IMR-90 (cell line): ENCODE results near the gene RNASET2. TPM values are rescaled to one million over a fixed set of nuclear protein-coding genes. Genes with fewer than 3 reads are reported as not detected.

Experiments used
- ATAC-seq: fragments of 200-7000 bp; cut with Tn5 transposase; 2 replicates; pipeline ENCODE4 v1.9.1; 2020; ENCODE audit warnings: low read depth, mild to moderate bottlenecking, moderate library complexity
- BruUV-seq: library from RNA; stranded (reverse); fragments of 400-500 nt; replicated peaks from 2 replicates; lab custom pipeline; 2021; lab: Mats Ljungman, UMichigan
- CTCF ChIA-PET: fragments of 300-600 bp; formaldehyde crosslinking; extraction: SDS; loops from one replicate; lab custom pipeline; 2021; ENCODE audit warnings: antibody characterized with exemption; lab: Yijun Ruan, JAX
- POLR2A ChIA-PET: fragments of 300-600 bp; sonication (Branson Sonifier 250); formaldehyde crosslinking; loops from one replicate; lab custom pipeline; 2022; ENCODE audit warnings: antibody characterized with exemption; ENCODE audit not compliant: unreplicated experiment; lab: Charles Lee
- DNase-seq: peaks from one replicate; pipeline ENCODE4 v3.0.0; 2013
- H2AFZ ChIP-seq: replicated peaks from 2 replicates; pipeline ENCODE3; 2013; ENCODE audit warnings: low read length, mild to moderate bottlenecking; ENCODE audit not compliant: poor library complexity
- H2AK5ac ChIP-seq: 2 replicates; pipeline ENCODE4 v1.6.1; 2013; ENCODE audit warnings: low read depth, low read length, inconsistent platforms
- H2AK9ac ChIP-seq: replicated peaks from 2 replicates; pipeline ENCODE3; 2013; ENCODE audit warnings: mild to moderate bottlenecking, low read depth, low read length, moderate library complexity; ENCODE audit not compliant: poor library complexity
- H2BK120ac ChIP-seq: 2 replicates; pipeline ENCODE4 v1.6.1; 2013; ENCODE audit warnings: low read depth, low read length, inconsistent platforms
- H2BK15ac ChIP-seq: 3 replicates; pipeline ENCODE4 v1.6.1; 2013; ENCODE audit warnings: low read depth, low read length, inconsistent platforms
- H2BK20ac ChIP-seq: 2 replicates; pipeline ENCODE4 v1.6.1; 2013; ENCODE audit warnings: low read depth, mild to moderate bottlenecking, inconsistent platforms, low read length, moderate library complexity
- H2BK5ac ChIP-seq: 2 replicates; pipeline ENCODE4 v1.6.1; 2013; ENCODE audit warnings: mild to moderate bottlenecking, low read depth, low read length, inconsistent platforms; ENCODE audit not compliant: poor library complexity, severe bottlenecking
- H3K14ac ChIP-seq: replicated peaks from 2 replicates; pipeline ENCODE4 v1.6.1; 2013; ENCODE audit warnings: low read depth, low read length, inconsistent platforms
- H3K18ac ChIP-seq: 2 replicates; pipeline ENCODE4 v1.6.1; 2013; ENCODE audit warnings: low read depth, low read length, control low read depth
- H3K23ac ChIP-seq: 2 replicates; pipeline ENCODE4 v1.6.1; 2013; ENCODE audit warnings: low read depth, low read length, inconsistent platforms
- H3K27ac ChIP-seq: 2 replicates; pipeline ENCODE4 v1.5.1; 2013; ENCODE audit warnings: mild to moderate bottlenecking, control low read depth, low read length; ENCODE audit not compliant: insufficient read depth
- H3K27me3 ChIP-seq: 2 replicates; pipeline ENCODE4 v1.6.1; 2013; ENCODE audit warnings: low read length; ENCODE audit not compliant: control insufficient read depth, insufficient read depth
- H3K36me3 ChIP-seq: 2 replicates; pipeline ENCODE4 v1.6.1; 2013; ENCODE audit warnings: low read length, mixed read lengths; ENCODE audit not compliant: control insufficient read depth, insufficient read depth
- H3K4ac ChIP-seq: 2 replicates; pipeline ENCODE4 v1.6.1; 2013; ENCODE audit warnings: low read depth, low read length, inconsistent platforms
- H3K4me1 ChIP-seq: 2 replicates; pipeline ENCODE4 v1.6.1; 2013; ENCODE audit warnings: low read length, mixed read lengths; ENCODE audit not compliant: control insufficient read depth, insufficient read depth
- H3K4me2 ChIP-seq: 2 replicates; pipeline ENCODE4 v1.6.1; 2013; ENCODE audit warnings: low read depth, mild to moderate bottlenecking, control low read depth, low read length, moderate library complexity
- H3K4me3 ChIP-seq: 2 replicates; pipeline ENCODE4 v1.5.1; 2013; ENCODE audit warnings: low read depth, mild to moderate bottlenecking, control low read depth, low read length, moderate library complexity; ENCODE audit not compliant: insufficient read depth
- H3K56ac ChIP-seq: 2 replicates; pipeline ENCODE4 v1.6.1; 2013; ENCODE audit warnings: low read length, inconsistent platforms; ENCODE audit not compliant: insufficient read depth; ENCODE audit errors: extremely low read depth
- H3K79me1 ChIP-seq, 2 experiments: 2 replicates each; pipeline ENCODE4 v1.6.1; 2013; ENCODE audit warnings: low read length in 2 of 2, inconsistent platforms in 1 of 2, low read depth in 1 of 2
- H3K9ac ChIP-seq: 2 replicates; pipeline ENCODE4 v1.6.1; 2013; ENCODE audit warnings: low read depth, low read length, control low read depth
- H3K9me1 ChIP-seq: 2 replicates; pipeline ENCODE4 v1.6.1; 2013; ENCODE audit warnings: low read length, inconsistent platforms; ENCODE audit not compliant: insufficient read depth
- H3K9me3 ChIP-seq: 2 replicates; pipeline ENCODE4 v1.6.1; 2013; ENCODE audit warnings: low read length; ENCODE audit not compliant: control insufficient read depth, insufficient read depth
- H4K20me1 ChIP-seq: 2 replicates; pipeline ENCODE4 v1.6.1; 2013; ENCODE audit warnings: low read length, inconsistent platforms; ENCODE audit not compliant: insufficient read depth
- H4K5ac ChIP-seq: 2 replicates; pipeline ENCODE4 v1.6.1; 2013; ENCODE audit warnings: mild to moderate bottlenecking, low read depth, low read length, control low read depth
- H4K8ac ChIP-seq, 2 experiments: 2 replicates each; pipeline ENCODE4 v1.6.1; 2013; ENCODE audit warnings: low read depth in 2 of 2, low read length in 2 of 2, control low read depth in 1 of 2, inconsistent platforms in 1 of 2
- H4K91ac ChIP-seq: 2 replicates; pipeline ENCODE4 v1.6.1; 2013; ENCODE audit warnings: low read depth, low read length, inconsistent platforms; ENCODE audit not compliant: insufficient read depth
- BHLHE40 ChIP-seq: fragments of 150-350 bp; IDR thresholded peaks from 2 replicates; pipeline ENCODE4 v1.6.1; 2016; ENCODE audit warnings: mild to moderate bottlenecking, low read depth, low read length
- CEBPB ChIP-seq: IDR thresholded peaks from 2 replicates; pipeline ENCODE4 v1.6.1; 2012; ENCODE audit warnings: low read depth, low read length, improper control_type of control experiment
- CHD1 ChIP-seq: IDR thresholded peaks from 2 replicates; pipeline ENCODE4 v1.6.1; 2012; ENCODE audit warnings: low read depth, low read length, improper control_type of control experiment
- FOS ChIP-seq: fragments of 150-350 bp; IDR thresholded peaks from 2 replicates; pipeline ENCODE4 v1.6.1; 2016; ENCODE audit warnings: low read depth, low read length
- MAFK ChIP-seq: IDR thresholded peaks from 2 replicates; pipeline ENCODE4 v1.6.1; 2012; ENCODE audit warnings: low read depth, low read length, improper control_type of control experiment
- MAZ ChIP-seq: IDR thresholded peaks from 2 replicates; pipeline ENCODE4 v1.6.1; 2012; ENCODE audit warnings: low read depth, mild to moderate bottlenecking, low read length, improper control_type of control experiment, moderate library complexity, borderline replicate concordance
- MXI1 ChIP-seq: IDR thresholded peaks from 2 replicates; pipeline ENCODE4 v1.6.1; 2012; ENCODE audit warnings: low read depth, mild to moderate bottlenecking, low read length, moderate library complexity, borderline replicate concordance
- NFE2L2 ChIP-seq: fragments of 150-350 bp; IDR thresholded peaks from 2 replicates; pipeline ENCODE4 v1.6.1; 2016; ENCODE audit warnings: low read depth, mild to moderate bottlenecking, low read length
- POLR2A ChIP-seq: IDR thresholded peaks from 2 replicates; pipeline ENCODE4 v1.6.1; 2012; ENCODE audit warnings: mild to moderate bottlenecking, low read depth, low read length
- RAD21 ChIP-seq: IDR thresholded peaks from 2 replicates; pipeline ENCODE4 v1.6.1; 2012; ENCODE audit warnings: low read length, improper control_type of control experiment
- RCOR1 ChIP-seq: IDR thresholded peaks from 2 replicates; pipeline ENCODE4 v1.6.1; 2012; ENCODE audit warnings: mild to moderate bottlenecking, low read length, improper control_type of control experiment; ENCODE audit not compliant: insufficient replicate concordance
- RFX5 ChIP-seq: IDR thresholded peaks from 2 replicates; pipeline ENCODE4 v1.8.0; 2012; ENCODE audit warnings: low read depth, mild to moderate bottlenecking, low read length, moderate library complexity
- SMC3 ChIP-seq: fragments of 150-350 bp; IDR thresholded peaks from 2 replicates; pipeline ENCODE4 v1.6.1; 2016; ENCODE audit warnings: low read depth, mild to moderate bottlenecking, antibody characterized with exemption, low read length, moderate library complexity
- USF2 ChIP-seq: fragments of 150-350 bp; IDR thresholded peaks from 2 replicates; pipeline ENCODE4 v1.6.1; 2017; ENCODE audit warnings: mild to moderate bottlenecking, antibody characterized with exemption, low read length, low read depth
- WGBS, 2 experiments: methylation state at CpG; one replicate each; pipeline versions ENCODE4 v1.1.5 to v1.1.7; 2013; ENCODE audit warnings: missing lambda C conversion rate in 2 of 2; ENCODE audit not compliant: insufficient read length in 1 of 2; ENCODE audit errors: extremely low coverage in 2 of 2; 5-methylcytosine and 5-hydroxymethylcytosine counted together
- dilution Hi-C: fragments of 300-500 bp; cut with HindIII; formaldehyde crosslinking; loops from one replicate; pipeline ENCODE4 v1.14.3; 2018; ENCODE audit warnings: low sequenced_read_pairs; ENCODE audit not compliant: unreplicated experiment
- in situ Hi-C: fragments of 300-500 bp; cut with MboI; formaldehyde crosslinking; loops from 3 replicates; pipeline ENCODE4 v1.14.3; 2019; ENCODE audit warnings: low sequenced_read_pairs, inconsistent platforms, mixed read lengths
- intact Hi-C: fragments of 100-400 bp; cut with micrococcal nuclease; formaldehyde crosslinking; loops from 2 replicates; pipeline ENCODE4 v1.10.0; 2022
- polyA plus RNA-seq, 3 experiments: library from polyadenylated mRNA; depleted of rRNA; stranded (reverse); fragments of >200 nt; gene quantifications; 2 replicates each; pipeline ENCODE4 v1.2.3, GENCODE V29; 2012; ENCODE audit warnings: low replicate concordance in 1 of 3
- total RNA-seq: library from RNA; depleted of rRNA; stranded (reverse); fragments of >200 nt; gene quantifications from 2 replicates; pipeline ENCODE4 v1.2.3, GENCODE V29; 2012
- TF ChIP-seq, protein P1 (sequence below): conservative IDR thresholded peaks from 2 replicates; pipeline ENCODE4 v1.5.1; 2012; ENCODE audit warnings: mild to moderate bottlenecking, low read depth, low read length, improper control_type of control experiment
- TF ChIP-seq, protein P2 (sequence below): fragments of 150-350 bp; IDR thresholded peaks from 2 replicates; pipeline ENCODE4 v1.6.1; 2016; ENCODE audit warnings: low read depth, mild to moderate bottlenecking, low read length, moderate library complexity, borderline replicate concordance

RNASET2 gene
- total and polyA plus RNA-seq, 2 of the 4 experiments (the other 2 are of a cell fraction), result 13.6 to 24.9 TPM

DNA sequence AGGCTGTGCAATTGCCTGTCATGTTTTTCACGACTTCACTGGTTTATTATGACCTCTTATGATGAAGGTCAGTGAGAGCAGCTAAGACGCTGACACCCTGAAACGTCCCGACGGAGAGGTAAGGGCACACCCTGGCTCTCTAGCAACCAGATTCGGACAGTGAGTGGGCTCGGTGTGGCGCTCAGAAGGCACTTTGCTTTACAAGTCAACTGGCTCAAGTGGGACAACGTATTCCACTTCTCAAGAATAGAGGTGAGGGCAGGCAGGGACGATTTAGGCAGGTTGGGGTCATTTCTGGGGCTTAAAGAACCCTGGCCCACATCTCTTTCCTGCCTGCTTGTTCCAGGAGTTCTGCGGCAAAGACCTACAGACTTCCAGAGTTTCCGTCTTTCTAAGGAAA lies 18.2 kb downstream of the RNASET2 start:
- ATAC-seq (no peak), DNase-seq (no peak)
- BruUV-seq, result no TSS peak
- Histone ChIP-seq H4K20me1 (no peaks in the 10 kb centered on the region), H2BK5ac (no peak overlapping the region), H3K23ac (no peak overlapping the region), H3K27ac (no peak overlapping the region), H3K14ac (no peak overlapping the region), H3K79me1 (no peaks in the 10 kb centered on the region), H3K9ac (no peak overlapping the region), H4K5ac (no peak overlapping the region), H2AFZ (no peak overlapping the region), H3K4me2 (no peak overlapping the region), H3K9me3 (no peaks in the 10 kb centered on the region), H4K91ac (no peak overlapping the region), H2BK20ac (no peak overlapping the region), H2AK9ac (no peak overlapping the region), H3K18ac (no peak overlapping the region), H3K4me1 (no peaks in the 10 kb centered on the region), H3K4me3 (no peak overlapping the region), H2AK5ac (no peak overlapping the region), H3K9me1 (no peaks in the 10 kb centered on the region), H3K36me3 (peaks cover 6% of the 10 kb centered on the region; the same call in 1 of the 2 replicates), H2BK120ac (no peak overlapping the region), H3K56ac (no peak overlapping the region), H3K27me3 (no peaks in the 10 kb centered on the region), H2BK15ac (no peak overlapping the region), H4K8ac (no peak overlapping the region), H3K4ac (no peak overlapping the region)
- WGBS, 2 experiments, result 75% methylated on average over 3 of the region's 12 CpGs; no CpG with 5 or more reads in 1 of the 2 experiments
- dilution Hi-C loops (no loop called here), in situ Hi-C loops (no loop called here), intact Hi-C loops (no loop called here)
- POLR2A ChIA-PET, result no interaction called here
- TF ChIP-seq MAZ, result no peak
- no peak for TF ChIP-seq CHD1
- TF ChIP-seq POLR2A, result no peak
- TF ChIP-seq NFE2L2, result no peak
- TF ChIP-seq RAD21, result no peak
- TF ChIP-seq RCOR1, result no peak
- TF ChIP-seq USF2, result no peak
- no peak for TF ChIP-seq MAFK
- TF ChIP-seq, protein P1, sequence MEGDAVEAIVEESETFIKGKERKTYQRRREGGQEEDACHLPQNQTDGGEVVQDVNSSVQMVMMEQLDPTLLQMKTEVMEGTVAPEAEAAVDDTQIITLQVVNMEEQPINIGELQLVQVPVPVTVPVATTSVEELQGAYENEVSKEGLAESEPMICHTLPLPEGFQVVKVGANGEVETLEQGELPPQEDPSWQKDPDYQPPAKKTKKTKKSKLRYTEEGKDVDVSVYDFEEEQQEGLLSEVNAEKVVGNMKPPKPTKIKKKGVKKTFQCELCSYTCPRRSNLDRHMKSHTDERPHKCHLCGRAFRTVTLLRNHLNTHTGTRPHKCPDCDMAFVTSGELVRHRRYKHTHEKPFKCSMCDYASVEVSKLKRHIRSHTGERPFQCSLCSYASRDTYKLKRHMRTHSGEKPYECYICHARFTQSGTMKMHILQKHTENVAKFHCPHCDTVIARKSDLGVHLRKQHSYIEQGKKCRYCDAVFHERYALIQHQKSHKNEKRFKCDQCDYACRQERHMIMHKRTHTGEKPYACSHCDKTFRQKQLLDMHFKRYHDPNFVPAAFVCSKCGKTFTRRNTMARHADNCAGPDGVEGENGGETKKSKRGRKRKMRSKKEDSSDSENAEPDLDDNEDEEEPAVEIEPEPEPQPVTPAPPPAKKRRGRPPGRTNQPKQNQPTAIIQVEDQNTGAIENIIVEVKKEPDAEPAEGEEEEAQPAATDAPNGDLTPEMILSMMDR, result no peak
- no peak for TF ChIP-seq MXI1
- TF ChIP-seq, protein P2, sequence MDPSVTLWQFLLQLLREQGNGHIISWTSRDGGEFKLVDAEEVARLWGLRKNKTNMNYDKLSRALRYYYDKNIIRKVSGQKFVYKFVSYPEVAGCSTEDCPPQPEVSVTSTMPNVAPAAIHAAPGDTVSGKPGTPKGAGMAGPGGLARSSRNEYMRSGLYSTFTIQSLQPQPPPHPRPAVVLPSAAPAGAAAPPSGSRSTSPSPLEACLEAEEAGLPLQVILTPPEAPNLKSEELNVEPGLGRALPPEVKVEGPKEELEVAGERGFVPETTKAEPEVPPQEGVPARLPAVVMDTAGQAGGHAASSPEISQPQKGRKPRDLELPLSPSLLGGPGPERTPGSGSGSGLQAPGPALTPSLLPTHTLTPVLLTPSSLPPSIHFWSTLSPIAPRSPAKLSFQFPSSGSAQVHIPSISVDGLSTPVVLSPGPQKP, result no peak
- no peak for TF ChIP-seq FOS
- no peak for TF ChIP-seq BHLHE40
- TF ChIP-seq CEBPB, result no peak
- TF ChIP-seq RFX5, result no peak
- TF ChIP-seq SMC3, result no peak
- CTCF ChIA-PET, result interaction anchor here (0.5 kb wide), 1 partner anchor 79 kb away, joined by 3 read pairs; no protein-coding TSS in a partner anchor
